ENCODE data around the gene CD300C.
"Not testable (repeated sequence)": the region's sequence is repeated elsewhere in the genome, so short reads cannot be mapped to it uniquely, and the experiment has no call there.

The CD300C gene

GRCh38 chr17:74545843-74546230 lies at the start of gene CD300C:
CD300C (minus strand) TSS chr17:74546115; CDS start chr17:74545782, 333 bp downstream.
- DNase-seq (ENCODE audit: low spot score), result no peak

- no peak for DNase-seq (ENCODE audit: low spot score)
Measured at GRCh38 chr17:74595037-74595750, 49.3 kb upstream of the CD300C start.

- no peak for DNase-seq (ENCODE audit: low spot score)
Measured at GRCh38 chr17:74592087-74592990, 46.4 kb upstream of the CD300C start, which contains the start of gene CD300LD. CD300LD (minus strand) TSS chr17:74592283; CDS start chr17:74592202, 81 bp downstream.

GRCh38 chr17:74591503-74591902 lies 45.6 kb upstream of the CD300C start:
- DNase-seq (ENCODE audit: low spot score), result no peak

GRCh38 chr17:74585711-74586110 lies 39.8 kb upstream of the CD300C start:
- DNase-seq (ENCODE audit: low spot score), result no peak

GRCh38 chr17:74584292-74585060 lies 38.6 kb upstream of the CD300C start:
- DNase-seq (ENCODE audit: low spot score), result no peak

- no peak for DNase-seq (ENCODE audit: low spot score)
Measured at GRCh38 chr17:74582633-74583032, 36.7 kb upstream of the CD300C start.

- DNase-seq (ENCODE audit: low spot score), result no peak
Measured at GRCh38 chr17:74579900-74580299, 34.0 kb upstream of the CD300C start.

- DNase-seq (ENCODE audit: low spot score), result no peak
Measured at GRCh38 chr17:74578979-74579378, 33.1 kb upstream of the CD300C start.

- DNase-seq (ENCODE audit: low spot score), result no peak
Measured at GRCh38 chr17:74574489-74575142, 28.7 kb upstream of the CD300C start.

GRCh38 chr17:74573635-74574034 lies 27.7 kb upstream of the CD300C start:
- not testable (repeated sequence) for DNase-seq (ENCODE audit: low spot score)

GRCh38 chr17:74573169-74573568 lies 27.3 kb upstream of the CD300C start:
- no peak for DNase-seq (ENCODE audit: low spot score)

- no peak for DNase-seq (ENCODE audit: low spot score)
Measured at GRCh38 chr17:74571621-74572270, 25.8 kb upstream of the CD300C start.

- DNase-seq (ENCODE audit: low spot score), result no peak
Measured at GRCh38 chr17:74569020-74570003, 23.4 kb upstream of the CD300C start.

GRCh38 chr17:74568106-74568873 lies 22.4 kb upstream of the CD300C start:
- DNase-seq (ENCODE audit: low spot score), result no peak

GRCh38 chr17:74567397-74567796 lies 21.5 kb upstream of the CD300C start, which contains the start of gene CD300H:
CD300H (minus strand) TSS chr17:74567509.
- no peak for DNase-seq (ENCODE audit: low spot score)

GRCh38 chr17:74566132-74566753 lies 20.3 kb upstream of the CD300C start:
- no peak for DNase-seq (ENCODE audit: low spot score)

- no peak for DNase-seq (ENCODE audit: low spot score)
Measured at GRCh38 chr17:74565126-74565525, 19.2 kb upstream of the CD300C start.

- DNase-seq (ENCODE audit: low spot score), result no peak
Measured at GRCh38 chr17:74563358-74563757, 17.4 kb upstream of the CD300C start.
